SK-N-SH (cell line): ENCODE results near the gene CSPG5. TPM values are rescaled to one million over a fixed set of nuclear protein-coding genes. Genes with fewer than 3 reads are reported as not detected.

ENCODE experiments used
- CTCF ChIA-PET: fragments of 300-600, 350-600 bp; formaldehyde crosslinking; extraction: SDS; loops from one replicate; lab custom pipeline; 2021; lab: Yijun Ruan, JAX
- POLR2A ChIA-PET: fragments of 350-600 bp; sonication (Branson Sonifier 250); formaldehyde crosslinking; extraction: SDS; loops from one replicate; lab custom pipeline; 2020; ENCODE audit warnings: antibody characterized with exemption, inconsistent platforms; lab: Yijun Ruan, JAX
- DNase-seq: peaks from one replicate; pipeline ENCODE4 v3.0.0; 2012
- H2AFZ ChIP-seq: fragments of 200-600 bp; sonication (generic); 2 replicates; pipeline ENCODE4 v1.8.1; 2016; ENCODE audit warnings: antibody characterized with exemption, mild to moderate bottlenecking, low read depth
- H3F3A ChIP-seq: fragments of 200-600 bp; sonication (generic); replicated peaks from 2 replicates; pipeline ENCODE3; 2016; ENCODE audit warnings: antibody characterized with exemption, mild to moderate bottlenecking; ENCODE audit not compliant: insufficient read depth
- H3K27ac ChIP-seq, 2 experiments: fragments of 200-500 bp in 1 of 2; fragments of 200-600 bp in 1 of 2; sonication (Bioruptor generic) in 1 of 2; sonication (generic), shearing (Covaris generic) in 1 of 2; 2 replicates each; pipeline versions ENCODE4 v1.5.1 to v1.6.1; 2014 to 2016; ENCODE audit warnings: low read depth in 2 of 2, inconsistent platforms in 1 of 2, low read length in 1 of 2, mild to moderate bottlenecking in 1 of 2, mixed read lengths in 1 of 2
- H3K27me3 ChIP-seq: fragments of 200-600 bp; sonication (generic), shearing (Covaris generic); 2 replicates; pipeline ENCODE4 v1.6.1; 2016; ENCODE audit warnings: mixed run types; ENCODE audit not compliant: insufficient read depth
- H3K36me3 ChIP-seq, 2 experiments: fragments of 200-500 bp in 1 of 2; fragments of 200-600 bp in 1 of 2; sonication (Bioruptor generic) in 1 of 2; sonication (generic) in 1 of 2; replicated peaks in 1 of 2; 2 replicates each; pipeline versions ENCODE3 to v1.5.1; 2014 to 2016; ENCODE audit warnings: low read length in 1 of 2, mild to moderate bottlenecking in 1 of 2; ENCODE audit not compliant: insufficient read depth in 2 of 2, control insufficient read depth in 1 of 2
- H3K4me1 ChIP-seq, 2 experiments: fragments of 200-500 bp in 1 of 2; fragments of 200-600 bp in 1 of 2; sonication (Bioruptor generic) in 1 of 2; sonication (generic), shearing (Covaris generic) in 1 of 2; 2 replicates each; pipeline versions ENCODE4 v1.5.1 to v1.6.1; 2014 to 2016; ENCODE audit warnings: low read depth in 1 of 2, low read length in 1 of 2, mixed run types in 1 of 2; ENCODE audit not compliant: insufficient read depth in 2 of 2, control insufficient read depth in 1 of 2
- H3K4me2 ChIP-seq: fragments of 200-600 bp; sonication (generic), shearing (Covaris generic); 2 replicates; pipeline ENCODE4 v1.6.1; 2017; ENCODE audit warnings: mixed run types
- H3K4me3 ChIP-seq, 2 experiments: fragments of 200-500 bp in 1 of 2; fragments of 200-600 bp in 1 of 2; sonication (Bioruptor generic) in 1 of 2; sonication (generic), shearing (Covaris generic) in 1 of 2; 2 replicates each; pipeline versions ENCODE4 v1.5.1 to v1.8.1; 2014 to 2016; ENCODE audit warnings: low read depth in 2 of 2, inconsistent platforms in 1 of 2, low read length in 1 of 2, mild to moderate bottlenecking in 1 of 2, mixed read lengths in 1 of 2, moderate library complexity in 1 of 2
- H3K79me2 ChIP-seq: fragments of 200-600 bp; sonication (generic); 2 replicates; pipeline ENCODE4 v1.8.1; 2017; ENCODE audit warnings: mild to moderate bottlenecking; ENCODE audit not compliant: insufficient read depth
- H3K9ac ChIP-seq: fragments of 200-600 bp; sonication (generic); 2 replicates; pipeline ENCODE4 v1.6.1; 2017; ENCODE audit warnings: mixed run types
- H3K9me2 ChIP-seq: fragments of 200-600 bp; sonication (generic); 2 replicates; pipeline ENCODE4 v1.6.1; 2017; ENCODE audit warnings: mixed run types
- H3K9me3 ChIP-seq: fragments of 200-600 bp; sonication (generic); 2 replicates; pipeline ENCODE4 v1.6.1; 2017; ENCODE audit warnings: mixed run types, mild to moderate bottlenecking, moderate library complexity
- H4K20me1 ChIP-seq: fragments of 200-600 bp; sonication (generic); 2 replicates; pipeline ENCODE4 v1.6.1; 2017; ENCODE audit warnings: mild to moderate bottlenecking, mixed run types; ENCODE audit not compliant: insufficient read depth
- FOSL2 ChIP-seq: IDR thresholded peaks from 2 replicates; pipeline ENCODE4 v1.4.0; 2012; ENCODE audit warnings: low read depth, mild to moderate bottlenecking, moderate library complexity, borderline replicate concordance
- FOXJ3 ChIP-seq: sonication (generic); formaldehyde crosslinking; IDR thresholded peaks from 2 replicates; pipeline ENCODE4 v1.5.1; 2020; ENCODE audit warnings: mild to moderate bottlenecking, missing genetic modification reagents
- FOXM1 ChIP-seq: IDR thresholded peaks from 2 replicates; pipeline ENCODE4 v1.4.0; 2012; ENCODE audit warnings: low read depth, mild to moderate bottlenecking
- JUND ChIP-seq: IDR thresholded peaks from 2 replicates; pipeline ENCODE4 v1.4.0; 2012
- MEF2A ChIP-seq: IDR thresholded peaks from 2 replicates; pipeline ENCODE4 v1.4.0; 2012; ENCODE audit warnings: low read depth, borderline replicate concordance
- MXI1 ChIP-seq: IDR thresholded peaks from 2 replicates; pipeline ENCODE4 v1.6.1; 2012; ENCODE audit warnings: mild to moderate bottlenecking, low read depth, low read length, improper control_type of control experiment
- RFX5 ChIP-seq: IDR thresholded peaks from 2 replicates; pipeline ENCODE4 v1.6.1; 2012; ENCODE audit warnings: mild to moderate bottlenecking, improper control_type of control experiment, low read length
- RXRA ChIP-seq: IDR thresholded peaks from 2 replicates; pipeline ENCODE4 v1.4.0; 2012; ENCODE audit warnings: low read depth, mild to moderate bottlenecking, borderline replicate concordance
- SIN3A ChIP-seq: IDR thresholded peaks from 2 replicates; pipeline ENCODE4 v1.6.1; 2012; ENCODE audit warnings: low read depth, mild to moderate bottlenecking, low read length, moderate library complexity, borderline replicate concordance
- SMC3 ChIP-seq: IDR thresholded peaks from 2 replicates; pipeline ENCODE4 v1.6.1; 2012; ENCODE audit warnings: low read depth, low read length, improper control_type of control experiment
- TAF1 ChIP-seq: IDR thresholded peaks from 2 replicates; pipeline ENCODE4 v1.6.1; 2012; ENCODE audit warnings: low read depth, mild to moderate bottlenecking, low read length, moderate library complexity, borderline replicate concordance
- TCF12 ChIP-seq: IDR thresholded peaks from 2 replicates; pipeline ENCODE4 v1.4.0; 2012
- TEAD4 ChIP-seq: IDR thresholded peaks from 2 replicates; pipeline ENCODE4 v1.4.0; 2012; ENCODE audit warnings: mild to moderate bottlenecking, borderline replicate concordance; ENCODE audit not compliant: insufficient read depth
- YY1 ChIP-seq: IDR thresholded peaks from 2 replicates; pipeline ENCODE4 v1.4.0; 2012; ENCODE audit warnings: low read depth, mild to moderate bottlenecking
- WGBS: methylation state at CpG from one replicate; pipeline ENCODE4 v1.1.6; 2017; ENCODE audit warnings: low lambda C conversion rate; 5-methylcytosine and 5-hydroxymethylcytosine counted together
- polyA plus RNA-seq, 3 experiments: library from polyadenylated mRNA; depleted of rRNA; stranded (reverse); fragments of >200 nt; gene quantifications; 2 replicates each; pipeline ENCODE4 v1.2.3, GENCODE V29; 2012
- TF ChIP-seq, protein P1 (sequence below): IDR thresholded peaks from 2 replicates; pipeline ENCODE4 v1.4.0; 2012; ENCODE audit warnings: low read depth, borderline replicate concordance
- TF ChIP-seq, protein P2 (sequence below): IDR thresholded peaks from 2 replicates; pipeline ENCODE4; 2012
- TF ChIP-seq, protein P3 (sequence below): IDR thresholded peaks from 2 replicates; pipeline ENCODE4 v1.4.0; 2012; ENCODE audit warnings: low read depth

CSPG5 gene
- polyA plus RNA-seq, 1 of the 3 experiments (the other 2 are of a cell fraction): 0.58 TPM

DNA sequence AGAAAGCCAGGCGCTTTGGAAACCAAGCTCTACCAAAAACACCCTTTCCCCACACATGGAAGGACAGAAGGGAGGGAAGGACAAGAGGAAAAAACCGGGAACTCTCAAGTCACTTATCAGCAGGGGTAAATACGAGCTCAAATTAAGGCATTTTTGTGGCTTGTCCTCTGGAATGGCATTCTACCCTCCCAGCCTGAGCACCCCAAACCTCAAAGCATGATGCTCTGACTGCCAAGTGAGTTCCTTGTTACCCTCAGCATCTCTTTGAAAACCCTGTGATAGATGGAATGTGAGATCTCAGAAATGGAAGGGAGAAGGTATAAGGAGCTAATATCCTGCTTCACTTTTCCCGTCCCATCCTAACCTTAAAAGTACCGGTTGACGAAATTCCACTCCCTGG lies 8.1 kb upstream of the CSPG5 start:
- 100% methylated on average over 6 of the region's 6 CpGs for WGBS
- H3K4me2 ChIP-seq: no peak overlapping the region

DNA sequence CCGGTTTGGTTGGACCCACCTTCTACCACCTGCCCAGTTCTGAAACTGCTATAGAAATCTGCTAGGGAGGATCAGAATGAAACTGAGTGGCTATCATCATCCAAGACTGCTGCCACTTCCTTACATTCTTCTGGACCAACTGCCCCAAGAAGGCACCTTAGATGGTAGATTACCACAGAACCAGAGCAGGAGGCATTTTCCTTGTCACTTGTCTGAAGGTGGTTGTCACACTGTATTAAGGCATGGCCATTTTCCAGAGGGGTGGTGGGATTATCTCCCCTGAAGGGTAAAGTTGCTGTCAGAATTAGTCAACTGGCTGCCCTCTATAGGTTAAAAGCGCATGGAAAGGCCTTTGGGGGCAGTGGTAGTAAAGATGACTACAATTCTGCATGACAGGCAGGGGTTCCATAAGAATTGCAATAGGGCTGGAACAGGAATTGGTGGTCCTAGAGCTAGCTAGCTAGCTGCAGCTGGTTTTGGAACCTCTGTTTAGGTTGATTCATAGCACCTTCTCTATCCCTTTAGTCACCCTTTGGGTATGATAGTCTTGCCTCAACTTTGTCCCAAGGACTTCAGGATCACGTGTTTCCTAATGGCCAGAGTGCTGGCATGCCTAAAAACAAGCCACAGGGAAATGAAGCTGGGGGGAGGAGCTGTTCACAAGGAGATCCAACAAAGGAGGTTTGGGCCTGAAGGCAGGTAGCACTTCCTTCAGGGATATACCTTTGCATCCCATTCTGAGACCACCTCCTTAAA lies 4.8 kb upstream of the CSPG5 start:
- H3K4me1 ChIP-seq: peaks cover 0 to 8% of the 10 kb centered on the region in 2 experiments; a peak in 1 of 4 replicates
- no peak for DNase-seq
- ChIA-PET CTCF (no interaction called here), POLR2A (no interaction called here)
- TF ChIP-seq FOSL2 (no peak), JUND (no peak), RXRA (no peak), MEF2A (no peak)
- TF ChIP-seq, protein P1, sequence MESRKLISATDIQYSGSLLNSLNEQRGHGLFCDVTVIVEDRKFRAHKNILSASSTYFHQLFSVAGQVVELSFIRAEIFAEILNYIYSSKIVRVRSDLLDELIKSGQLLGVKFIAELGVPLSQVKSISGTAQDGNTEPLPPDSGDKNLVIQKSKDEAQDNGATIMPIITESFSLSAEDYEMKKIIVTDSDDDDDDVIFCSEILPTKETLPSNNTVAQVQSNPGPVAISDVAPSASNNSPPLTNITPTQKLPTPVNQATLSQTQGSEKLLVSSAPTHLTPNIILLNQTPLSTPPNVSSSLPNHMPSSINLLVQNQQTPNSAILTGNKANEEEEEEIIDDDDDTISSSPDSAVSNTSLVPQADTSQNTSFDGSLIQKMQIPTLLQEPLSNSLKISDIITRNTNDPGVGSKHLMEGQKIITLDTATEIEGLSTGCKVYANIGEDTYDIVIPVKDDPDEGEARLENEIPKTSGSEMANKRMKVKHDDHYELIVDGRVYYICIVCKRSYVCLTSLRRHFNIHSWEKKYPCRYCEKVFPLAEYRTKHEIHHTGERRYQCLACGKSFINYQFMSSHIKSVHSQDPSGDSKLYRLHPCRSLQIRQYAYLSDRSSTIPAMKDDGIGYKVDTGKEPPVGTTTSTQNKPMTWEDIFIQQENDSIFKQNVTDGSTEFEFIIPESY: no peak
- no peak overlapping the region for H3K9ac ChIP-seq
- peaks cover 15% of the 10 kb centered on the region for H3F3A ChIP-seq
- no peak overlapping the region for H3K4me2 ChIP-seq
- H3K9me3 ChIP-seq: no peaks in the 10 kb centered on the region
- peaks cover 7% of the 10 kb centered on the region; the same call in 1 of the 2 replicates for H3K27me3 ChIP-seq
- no peaks in the 10 kb centered on the region for H3K9me2 ChIP-seq
- 100% methylated on average over 2 of the region's 3 CpGs for WGBS
- no peaks in the 10 kb centered on the region for H4K20me1 ChIP-seq
- no peaks in the 10 kb centered on the region for H3K79me2 ChIP-seq
- no peak overlapping the region for H3K27ac ChIP-seq
- H3K4me3 ChIP-seq: no peak overlapping the region
- peaks cover 29 to 39% of the 10 kb centered on the region in 2 experiments for H3K36me3 ChIP-seq
- no peak overlapping the region for H2AFZ ChIP-seq

More for the DNA sequence above, 8.1 kb upstream of the CSPG5 start:
- H3K27ac ChIP-seq: no peak overlapping the region
- no peak overlapping the region for H3K4me3 ChIP-seq
- TF ChIP-seq FOXJ3: no peak
- TF ChIP-seq, protein P2, sequence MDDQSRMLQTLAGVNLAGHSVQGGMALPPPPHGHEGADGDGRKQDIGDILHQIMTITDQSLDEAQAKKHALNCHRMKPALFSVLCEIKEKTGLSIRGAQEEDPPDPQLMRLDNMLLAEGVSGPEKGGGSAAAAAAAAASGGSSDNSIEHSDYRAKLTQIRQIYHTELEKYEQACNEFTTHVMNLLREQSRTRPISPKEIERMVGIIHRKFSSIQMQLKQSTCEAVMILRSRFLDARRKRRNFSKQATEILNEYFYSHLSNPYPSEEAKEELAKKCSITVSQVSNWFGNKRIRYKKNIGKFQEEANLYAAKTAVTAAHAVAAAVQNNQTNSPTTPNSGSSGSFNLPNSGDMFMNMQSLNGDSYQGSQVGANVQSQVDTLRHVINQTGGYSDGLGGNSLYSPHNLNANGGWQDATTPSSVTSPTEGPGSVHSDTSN: no peak
- no peak for TF ChIP-seq TEAD4
- no peak for TF ChIP-seq RFX5
- TF ChIP-seq TAF1: no peak
- TF ChIP-seq SIN3A: no peak
- TF ChIP-seq FOSL2: no peak
- TF ChIP-seq YY1: no peak
- no peak for TF ChIP-seq TCF12
- TF ChIP-seq MXI1: no peak
- TF ChIP-seq FOXM1: no peak
- TF ChIP-seq, protein P3, sequence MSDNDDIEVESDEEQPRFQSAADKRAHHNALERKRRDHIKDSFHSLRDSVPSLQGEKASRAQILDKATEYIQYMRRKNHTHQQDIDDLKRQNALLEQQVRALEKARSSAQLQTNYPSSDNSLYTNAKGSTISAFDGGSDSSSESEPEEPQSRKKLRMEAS: no peak
- no peak for TF ChIP-seq SMC3
- peaks cover 5% of the 10 kb centered on the region for H3F3A ChIP-seq
- H4K20me1 ChIP-seq: 0 out of 2 replicates have a peak, but pooled peaks cover 3% of the 10 kb centered on the region
- no peaks in the 10 kb centered on the region for H3K9me2 ChIP-seq
- peaks cover 60 to 63% of the 10 kb centered on the region in 2 experiments for H3K36me3 ChIP-seq
- H3K9me3 ChIP-seq: no peaks in the 10 kb centered on the region
- H2AFZ ChIP-seq: no peak overlapping the region
- DNase-seq: no peak
- H3K27me3 ChIP-seq: no peaks in the 10 kb centered on the region
- H3K79me2 ChIP-seq: no peaks in the 10 kb centered on the region
- ChIA-PET POLR2A (no interaction called here), CTCF (interaction anchor here (1.3 to 1.4 kb wide), 2 partner anchors 9 to 65 kb away, joined by 3 read pairs; no protein-coding TSS in a partner anchor)
- no peaks in the 10 kb centered on the region for H3K4me1 ChIP-seq
- H3K9ac ChIP-seq: no peak overlapping the region
